H1 (cell line): ENCODE results near the gene TRDMT1. TPM values are rescaled to one million over a fixed set of nuclear protein-coding genes. Genes with fewer than 3 reads are reported as not detected.

Experiments used
- CTCF ChIA-PET: fragments of 300-600 bp; sonication (Branson Sonifier 250); formaldehyde crosslinking; loops from one replicate; lab custom pipeline; 2021; ENCODE audit not compliant: partially characterized antibody; lab: Charles Lee
- POLR2A ChIA-PET: fragments of 300-600 bp; sonication (Branson Sonifier 250); formaldehyde crosslinking; loops from one replicate; lab custom pipeline; 2021; ENCODE audit warnings: inconsistent platforms; ENCODE audit not compliant: partially characterized antibody; lab: Charles Lee
- DNase-seq, 2 experiments: peaks; one replicate each; pipeline versions ENCODE4 v3.0.0 to v3.0.0-alpha.2; 2010 to 2022; ENCODE audit warnings: low spot score in 2 of 2, low read depth in 1 of 2, mixed read lengths in 1 of 2
- FAIRE-seq: peaks from 2 replicates; lab custom pipeline; 2011; peaks lifted over from hg19 to GRCh38; lab: Jason Lieb, UNC
- H2AFZ ChIP-seq: 2 replicates; pipeline ENCODE4 v1.8.1; 2012; ENCODE audit warnings: low read length, inconsistent platforms
- H2AK5ac ChIP-seq: 2 replicates; pipeline ENCODE4 v1.6.1; 2013; ENCODE audit warnings: low read depth, low read length
- H2BK120ac ChIP-seq: replicated peaks from 2 replicates; pipeline ENCODE3; 2013; ENCODE audit warnings: low read depth, low read length, inconsistent platforms
- H2BK12ac ChIP-seq: 2 replicates; pipeline ENCODE4 v1.6.1; 2013; ENCODE audit warnings: low read depth, low read length
- H2BK15ac ChIP-seq: 2 replicates; pipeline ENCODE4 v1.6.1; 2013; ENCODE audit warnings: low read length
- H2BK20ac ChIP-seq: 2 replicates; pipeline ENCODE4 v1.6.1; 2013; ENCODE audit warnings: low read length
- H2BK5ac ChIP-seq: 2 replicates; pipeline ENCODE4 v1.6.1; 2013; ENCODE audit warnings: low read depth, low read length
- H3K14ac ChIP-seq: 2 replicates; pipeline ENCODE4 v1.6.1; 2013; ENCODE audit warnings: inconsistent platforms; ENCODE audit not compliant: insufficient read length
- H3K18ac ChIP-seq: 2 replicates; pipeline ENCODE4 v1.6.1; 2013; ENCODE audit warnings: low read length; ENCODE audit errors: extremely low read depth
- H3K23ac ChIP-seq: 2 replicates; pipeline ENCODE4 v1.6.1; 2013; ENCODE audit warnings: inconsistent platforms; ENCODE audit not compliant: insufficient read length
- H3K23me2 ChIP-seq: 2 replicates; pipeline ENCODE4 v1.6.1; 2013; ENCODE audit warnings: low read depth, low read length
- H3K27ac ChIP-seq: 2 replicates; pipeline ENCODE4 v1.6.1; 2011; ENCODE audit warnings: low read depth, low read length, inconsistent platforms
- H3K27me3 ChIP-seq, 4 experiments: replicated peaks in 1 of 4; 1 replicate in 1 of 4; 2 replicates in 3 of 4; pipeline versions ENCODE4 v1.6.1 to v1.8.1; 2011 to 2013; ENCODE audit warnings: low read length in 3 of 4, mild to moderate bottlenecking in 3 of 4, inconsistent platforms in 2 of 4, mixed read lengths in 2 of 4, moderate library complexity in 1 of 4; ENCODE audit not compliant: control insufficient read depth in 3 of 4, insufficient read depth in 3 of 4; ENCODE audit errors: extremely low read depth in 1 of 4
- H3K36me3 ChIP-seq, 4 experiments: 2 replicates each; pipeline versions ENCODE4 v1.6.1 to v1.8.1; 2011 to 2013; ENCODE audit warnings: mild to moderate bottlenecking in 4 of 4, low read length in 3 of 4, moderate library complexity in 2 of 4, control low read depth in 1 of 4, inconsistent platforms in 1 of 4; ENCODE audit not compliant: insufficient read depth in 4 of 4, control insufficient read depth in 2 of 4
- H3K4ac ChIP-seq: replicated peaks from 2 replicates; pipeline ENCODE3; 2013; ENCODE audit warnings: low read length, low read depth, mixed read lengths, inconsistent platforms; ENCODE audit not compliant: insufficient read length
- H3K4me1 ChIP-seq, 4 experiments: replicated peaks in 1 of 4; 1 replicate in 1 of 4; 2 replicates in 3 of 4; pipeline versions ENCODE4 v1.6.1 to v1.8.1; 2011 to 2013; ENCODE audit warnings: low read length in 3 of 4, inconsistent platforms in 2 of 4, mixed read lengths in 1 of 4; ENCODE audit not compliant: insufficient read depth in 4 of 4, control insufficient read depth in 3 of 4
- H3K4me2 ChIP-seq, 2 experiments: 2 replicates each; pipeline versions ENCODE4 v1.6.1 to v1.8.1; 2011 to 2013; ENCODE audit warnings: low read depth in 2 of 2, low read length in 2 of 2, control low read depth in 1 of 2, inconsistent platforms in 1 of 2, mild to moderate bottlenecking in 1 of 2; ENCODE audit not compliant: insufficient read depth in 1 of 2
- H3K4me3 ChIP-seq, 4 experiments: fragments of 200-600, 300-600 bp in 1 of 4; sonication (generic), shearing (Covaris generic), sonication (Bioruptor Twin) in 1 of 4; 2 replicates each; pipeline versions ENCODE4 v1.5.1 to v1.8.1; 2011 to 2016; ENCODE audit warnings: low read length in 4 of 4, low read depth in 3 of 4, control low read depth in 2 of 4, inconsistent platforms in 2 of 4, mild to moderate bottlenecking in 2 of 4, mixed read lengths in 1 of 4, moderate library complexity in 1 of 4; ENCODE audit not compliant: insufficient read depth in 2 of 4; ENCODE audit errors: extremely low read depth in 1 of 4
- H3K56ac ChIP-seq: replicated peaks from 2 replicates; pipeline ENCODE3; 2013; ENCODE audit warnings: low read depth, mild to moderate bottlenecking, mixed read lengths, low read length, inconsistent platforms; ENCODE audit not compliant: insufficient read length
- H3K79me1 ChIP-seq: 2 replicates; pipeline ENCODE4 v1.6.1; 2013; ENCODE audit warnings: low read depth, low read length, control low read depth
- H3K79me2 ChIP-seq, 2 experiments: 2 replicates each; pipeline versions ENCODE4 v1.6.1 to v1.8.1; 2012 to 2013; ENCODE audit warnings: low read length in 2 of 2, mild to moderate bottlenecking in 2 of 2, inconsistent platforms in 1 of 2; ENCODE audit not compliant: insufficient read depth in 2 of 2, control insufficient read depth in 1 of 2
- H3K9ac ChIP-seq, 4 experiments: replicated peaks in 1 of 4; 1 replicate in 1 of 4; 2 replicates in 3 of 4; pipeline versions ENCODE4 v1.6.1 to v1.8.1; 2011 to 2013; ENCODE audit warnings: low read depth in 3 of 4, low read length in 3 of 4, control low read depth in 2 of 4, mild to moderate bottlenecking in 2 of 4, moderate library complexity in 2 of 4, inconsistent platforms in 1 of 4; ENCODE audit errors: extremely low read depth in 1 of 4
- H3K9me3 ChIP-seq, 2 experiments: 2 replicates each; pipeline versions ENCODE4 v1.6.1 to v1.8.1; 2012 to 2013; ENCODE audit warnings: mild to moderate bottlenecking in 2 of 2, moderate library complexity in 2 of 2, control low read depth in 1 of 2, inconsistent platforms in 1 of 2, low read depth in 1 of 2, low read length in 1 of 2, mixed read lengths in 1 of 2; ENCODE audit not compliant: insufficient read depth in 2 of 2
- H4K20me1 ChIP-seq, 2 experiments: replicated peaks in 1 of 2; 2 replicates each; pipeline versions ENCODE3 to v1.8.1; 2011 to 2013; ENCODE audit warnings: inconsistent platforms in 2 of 2, low read length in 2 of 2, mild to moderate bottlenecking in 1 of 2; ENCODE audit not compliant: insufficient read depth in 2 of 2, control insufficient read depth in 1 of 2
- H4K5ac ChIP-seq: 2 replicates; pipeline ENCODE4 v1.6.1; 2013; ENCODE audit warnings: low read length, low read depth, mixed read lengths, inconsistent platforms; ENCODE audit not compliant: insufficient read length
- H4K8ac ChIP-seq: 2 replicates; pipeline ENCODE4 v1.8.0; 2013; ENCODE audit warnings: mild to moderate bottlenecking, moderate library complexity, low read length, inconsistent platforms; ENCODE audit not compliant: insufficient read depth; ENCODE audit errors: extremely low read depth
- H4K91ac ChIP-seq: replicated peaks from 2 replicates; pipeline ENCODE3; 2013; ENCODE audit warnings: low read length, mixed read lengths, inconsistent platforms; ENCODE audit not compliant: insufficient read length
- ATF2 ChIP-seq: IDR thresholded peaks from 2 replicates; pipeline ENCODE4 v1.6.1; 2012; ENCODE audit warnings: low read length, inconsistent platforms
- BACH1 ChIP-seq: IDR thresholded peaks from 2 replicates; pipeline ENCODE4 v1.6.1; 2012; ENCODE audit warnings: low read length, improper control_type of control experiment
- CBX5 ChIP-seq: fragments of 300-800, 300-1000 bp; sonication (generic); IDR thresholded peaks from 2 replicates; pipeline ENCODE4 v1.7.1; 2016; ENCODE audit warnings: antibody characterized with exemption, low read length, low read depth
- CHD2 ChIP-seq: IDR thresholded peaks from 2 replicates; pipeline ENCODE4 v1.6.1; 2012; ENCODE audit warnings: low read length, improper control_type of control experiment
- E2F6 ChIP-seq: IDR thresholded peaks from 2 replicates; pipeline ENCODE4 v1.6.1; 2012; ENCODE audit warnings: inconsistent platforms
- EGR1 ChIP-seq: IDR thresholded peaks from 2 replicates; pipeline ENCODE4 v1.6.1; 2011; ENCODE audit warnings: low read depth, low read length, borderline replicate concordance
- EP300 ChIP-seq, 2 experiments: IDR thresholded peaks; 1 replicate in 1 of 2; 2 replicates in 1 of 2; pipeline ENCODE4 v1.6.1; 2011 to 2012; ENCODE audit warnings: low read depth in 2 of 2, low read length in 2 of 2, mild to moderate bottlenecking in 2 of 2, borderline replicate concordance in 1 of 2, inconsistent platforms in 1 of 2, moderate library complexity in 1 of 2
- JUN ChIP-seq: IDR thresholded peaks from 2 replicates; pipeline ENCODE4 v1.6.1; 2011; ENCODE audit warnings: low read depth, mild to moderate bottlenecking, improper control_type of control experiment, low read length
- KDM5A ChIP-seq: fragments of 200-600 bp; IDR thresholded peaks from 2 replicates; pipeline ENCODE4 v1.7.1; 2012; ENCODE audit warnings: mild to moderate bottlenecking, low read length, inconsistent platforms, mixed read lengths
- SRF ChIP-seq: IDR thresholded peaks from 2 replicates; pipeline ENCODE4 v1.6.1; 2011; ENCODE audit warnings: mild to moderate bottlenecking, low read depth, low read length, moderate library complexity
- ZNF274 ChIP-seq: IDR thresholded peaks from 2 replicates; pipeline ENCODE4 v1.7.0; 2012; ENCODE audit warnings: low read length, borderline replicate concordance; ENCODE audit errors: extremely low read depth
- WGBS, 2 experiments: shearing (Covaris generic) in 1 of 2; methylation state at CpG; one replicate each; pipeline versions ENCODE4 v1.1.6 to v1.1.7; 2013 to 2015; ENCODE audit warnings: low lambda C conversion rate in 2 of 2, mixed read lengths in 2 of 2, inconsistent platforms in 1 of 2, low coverage in 1 of 2, missing lambda C conversion rate in 1 of 2; ENCODE audit not compliant: insufficient replicate concordance in 2 of 2, insufficient coverage in 1 of 2, insufficient read length in 1 of 2; ENCODE audit errors: extremely low coverage in 1 of 2, missing lambda C conversion rate in 1 of 2; 5-methylcytosine and 5-hydroxymethylcytosine counted together
- polyA plus RNA-seq, 7 experiments: library from polyadenylated mRNA; depleted of rRNA in 3 of 7; stranded (reverse) in 5 of 7; unstranded in 2 of 7; fragments of >200 nt in 5 of 7; fragments of 200-250 nt in 2 of 7; gene quantifications; 1 replicate in 5 of 7; 2 replicates in 1 of 7; 4 replicates in 1 of 7; pipeline versions ENCODE4 v1.2.1 to v1.2.3, GENCODE V29; 2011 to 2013; ENCODE audit warnings: missing spikeins in 2 of 7, mixed read lengths in 2 of 7
- total RNA-seq: library from RNA; stranded (reverse); fragmentation: NEBNext Ultra II Directional; extraction: Animal tissue kit (Norgen Biotek cat#: 25700); gene quantifications from 2 replicates; pipeline ENCODE4 v1.2.1, GENCODE V29; 2021

TRDMT1 gene
- total and polyA plus RNA-seq, 2 of the 8 experiments (the other 6 are each of a cell fraction or from before 2014, with no cell fraction given) = 7.4 to 21.4 TPM

GRCh38 chr10:17123961-17124360, 77.5 kb downstream of the TRDMT1 start:
- H3K36me3 ChIP-seq = no peaks in the 10 kb centered on the region
- ChIA-PET CTCF (interaction anchor here (0.6 kb wide), 1 partner anchor 1076 kb away, joined by 3 read pairs; no protein-coding TSS in a partner anchor), POLR2A (interaction anchor here (1.2 kb wide), 1 partner anchor 15 kb away, joined by 3 read pairs; no protein-coding TSS in a partner anchor)
- no peaks in the 10 kb centered on the region for H3K79me1 ChIP-seq
- peak overlapping the region; percentile 84; the same call in 1 of the 2 replicates for H2AFZ ChIP-seq
- no peaks in the 10 kb centered on the region for H4K20me1 ChIP-seq
- H3K18ac ChIP-seq = no peak overlapping the region
- no peak overlapping the region for H2BK20ac ChIP-seq
- no peak overlapping the region for H3K4ac ChIP-seq
- H3K4me3 ChIP-seq = no peak overlapping the region
- H3K23ac ChIP-seq = no peak overlapping the region
- H2BK5ac ChIP-seq = no peak overlapping the region
- no peaks in the 10 kb centered on the region for H3K79me2 ChIP-seq
- no peak overlapping the region for H2BK120ac ChIP-seq
- DNase-seq (no peak), FAIRE-seq (no peak)
- H4K8ac ChIP-seq = no peak overlapping the region
- no peak overlapping the region for H4K5ac ChIP-seq
- no peaks in the 10 kb centered on the region for H3K9me3 ChIP-seq
- H3K4me2 ChIP-seq = 0 out of 4 replicates have a peak overlapping the region, but pooled peaks of 1 of the 2 experiments have one; percentile 1
- no peak overlapping the region for H3K27ac ChIP-seq
- H2BK15ac ChIP-seq = no peak overlapping the region
- H4K91ac ChIP-seq = no peak overlapping the region
- H3K56ac ChIP-seq = no peak overlapping the region
- H3K9ac ChIP-seq = peak overlapping the region in 1 of 4 experiments; percentile 18; a peak in 1 of 7 replicates
- no peak overlapping the region for H2AK5ac ChIP-seq
- H3K27me3 ChIP-seq = no peaks in the 10 kb centered on the region
- WGBS, 2 experiments = 82% methylated on average over 3 of the region's 3 CpGs; no CpG with 5 or more reads in 1 of the 2 experiments
- H3K23me2 ChIP-seq = no peaks in the 10 kb centered on the region
- H3K4me1 ChIP-seq = peaks cover 0 to 5% (median 4%) of the 10 kb centered on the region in 4 experiments; a peak in 4 of 7 replicates
- no peak overlapping the region for H2BK12ac ChIP-seq
- no peak overlapping the region for H3K14ac ChIP-seq
- no peak for TF ChIP-seq CBX5
- no peak for TF ChIP-seq E2F6
- TF ChIP-seq EP300 (IDR thresholded peaks at IDR 0.05; ENCODE audit: borderline replicate concordance in 1 of 2, low read depth in 2 of 2, low read length in 2 of 2) = no peak
- no peak for TF ChIP-seq BACH1
- TF ChIP-seq CHD2 = no peak
- no peak for TF ChIP-seq JUN
- TF ChIP-seq ZNF274 = no peak
- no peak for TF ChIP-seq KDM5A
- TF ChIP-seq SRF = no peak
- TF ChIP-seq ATF2 = no peak
- TF ChIP-seq EGR1 = no peak
